ENCODE results near the gene TEX101. TPM values are rescaled to one million over a fixed set of nuclear protein-coding genes. Genes with fewer than 3 reads are reported as not detected.

TEX101 gene, protein sequence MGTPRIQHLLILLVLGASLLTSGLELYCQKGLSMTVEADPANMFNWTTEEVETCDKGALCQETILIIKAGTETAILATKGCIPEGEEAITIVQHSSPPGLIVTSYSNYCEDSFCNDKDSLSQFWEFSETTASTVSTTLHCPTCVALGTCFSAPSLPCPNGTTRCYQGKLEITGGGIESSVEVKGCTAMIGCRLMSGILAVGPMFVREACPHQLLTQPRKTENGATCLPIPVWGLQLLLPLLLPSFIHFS
- not detected in 5 replicates for total RNA-seq (2022; extraction: Qiagen RNA extraction; ENCODE audit: low read depth)

GRCh38 chr19:43414554-43414953 lies at the start of gene TEX101:
Gene TEX101, plus strand, starts transcription at chr19:43414890. Its CDS starts 1,030 bp downstream, at chr19:43415920.

GRCh38 chr19:43465468-43466120 lies 50.9 kb downstream of the TEX101 start, which contains the start of gene LYPD3:
Gene LYPD3, minus strand, starts transcription at chr19:43465608. Its CDS starts 37 bp downstream, at chr19:43465571.

Other genes starting within 250 kb of the TEX101 start
- gene PSG5, start 228.4 kb upstream of the TEX101 start, total RNA-seq (2022; extraction: Qiagen RNA extraction; ENCODE audit: low read depth) = 0.53 to 1.3 TPM (median 0.66 TPM) in 5 replicates
- gene PSG4, start 209.3 kb upstream of the TEX101 start, total RNA-seq (2022; extraction: Qiagen RNA extraction; ENCODE audit: low read depth) = 0.47 to 1.2 TPM (median 1.1 TPM) in 5 replicates
- 0.12 to 0.15 TPM (median 0.13 TPM) in 3 of 5 replicates, not detected in the others for gene PSG9, start 145.4 kb upstream of the TEX101 start, total RNA-seq (2022; extraction: Qiagen RNA extraction; ENCODE audit: low read depth)
- gene CD177, start 61.2 kb upstream of the TEX101 start, total RNA-seq (2022; extraction: Qiagen RNA extraction; ENCODE audit: low read depth) = 0.16 to 0.25 TPM (median 0.21 TPM) in 4 of 5 replicates, not detected in the other
- gene LYPD3, start 50.7 kb downstream of the TEX101 start, total RNA-seq (2022; extraction: Qiagen RNA extraction; ENCODE audit: low read depth) = 0.45 to 1.2 TPM (median 0.58 TPM) in 5 replicates
- 8.5 to 13.2 TPM (median 9.7 TPM) in 5 replicates for gene PHLDB3, start 89.9 kb downstream of the TEX101 start, total RNA-seq (2022; extraction: Qiagen RNA extraction; ENCODE audit: low read depth)
- 50.5 to 52.8 TPM (median 51.5 TPM) in 5 replicates for gene ETHE1, start 112.3 kb downstream of the TEX101 start, total RNA-seq (2022; extraction: Qiagen RNA extraction; ENCODE audit: low read depth)
- gene ZNF575, start 118.3 kb downstream of the TEX101 start, total RNA-seq (2022; extraction: Qiagen RNA extraction; ENCODE audit: low read depth) = 1.4 to 2.6 TPM (median 1.9 TPM) in 5 replicates
- 27.8 to 35.5 TPM (median 28.8 TPM) in 5 replicates for gene XRCC1, start 160.6 kb downstream of the TEX101 start, total RNA-seq (2022; extraction: Qiagen RNA extraction; ENCODE audit: low read depth)
- gene PINLYP, start 160.9 kb downstream of the TEX101 start, total RNA-seq (2022; extraction: Qiagen RNA extraction; ENCODE audit: low read depth) = 0.22 to 0.55 TPM (median 0.30 TPM) in 5 replicates
- gene IRGQ, start 181.2 kb downstream of the TEX101 start, total RNA-seq (2022; extraction: Qiagen RNA extraction; ENCODE audit: low read depth) = 5.9 to 7.4 TPM (median 6.6 TPM) in 5 replicates
- gene ZNF576, start 181.7 kb downstream of the TEX101 start, total RNA-seq (2022; extraction: Qiagen RNA extraction; ENCODE audit: low read depth) = 15.5 to 22.4 TPM (median 21.0 TPM) in 5 replicates
- gene SRRM5, start 197.2 kb downstream of the TEX101 start, total RNA-seq (2022; extraction: Qiagen RNA extraction; ENCODE audit: low read depth) = 0.61 to 1.4 TPM (median 0.85 TPM) in 5 replicates
- gene ZNF428, start 204.7 kb downstream of the TEX101 start, total RNA-seq (2022; extraction: Qiagen RNA extraction; ENCODE audit: low read depth) = 46.5 to 64.2 TPM (median 58.3 TPM) in 5 replicates
- 7.6 to 10.8 TPM (median 8.5 TPM) in 5 replicates for gene CADM4, start 225.0 kb downstream of the TEX101 start, total RNA-seq (2022; extraction: Qiagen RNA extraction; ENCODE audit: low read depth)